Activated gamma-delta T cell (primary cell): ENCODE results near the gene SH3D21.

Source experiments
- DNase-seq: peaks from one replicate; lab custom pipeline; 2025; lab: John Stamatoyannopoulos, UW

The SH3D21 gene

DNA sequence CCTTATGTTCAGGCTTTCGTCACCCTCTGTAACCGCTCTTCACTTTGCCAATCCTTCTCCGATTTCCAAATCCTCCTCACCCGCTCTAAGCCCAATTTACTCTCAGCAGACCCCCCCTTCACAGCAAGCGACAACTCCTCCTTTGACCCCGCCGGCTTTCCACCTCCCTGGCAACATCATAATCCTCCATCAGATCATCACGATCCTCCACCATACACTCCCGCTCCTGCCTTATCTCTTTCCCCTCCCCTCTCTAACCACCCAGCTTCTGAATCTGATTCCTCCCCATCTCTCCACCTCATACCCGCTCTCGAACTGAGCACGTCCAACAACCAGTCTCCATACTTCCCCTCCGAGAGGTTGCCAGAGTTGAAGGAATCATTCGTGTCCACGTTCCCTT is 24.8 kb downstream of the SH3D21 start:
- DNase-seq: no peak

- DNase-seq: no peak
These were observed 31.7 kb downstream of the SH3D21 start for GRCh38 chr1:36337830-36338229.

- DNase-seq: no peak
These were observed 33.0 kb downstream of the SH3D21 start for GRCh38 chr1:36339215-36339614.

GRCh38 chr1:36339615-36340014 is 33.4 kb downstream of the SH3D21 start:
- no peak for DNase-seq

GRCh38 chr1:36341626-36342320 is 35.6 kb downstream of the SH3D21 start:
- DNase-seq: no peak

GRCh38 chr1:36342426-36343185 is 36.4 kb downstream of the SH3D21 start:
- DNase-seq: no peak

- no peak for DNase-seq
These were observed 37.7 kb downstream of the SH3D21 start for GRCh38 chr1:36343651-36344394.

DNA sequence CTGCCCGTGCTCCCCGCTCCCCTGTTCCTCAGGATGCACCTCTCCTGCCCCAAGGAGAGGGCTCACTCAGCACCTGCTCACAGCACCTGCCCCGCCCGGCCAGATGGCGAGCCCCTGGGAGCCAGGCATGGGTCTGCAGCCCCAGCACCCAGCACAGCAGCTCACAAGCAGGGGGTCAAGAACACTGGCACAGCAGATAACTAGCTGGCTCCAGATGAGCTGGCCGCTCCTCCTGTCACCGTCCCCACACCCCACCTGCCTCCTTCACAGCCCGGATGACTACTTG is 38.2 kb downstream of the SH3D21 start:
- DNase-seq: no peak

DNA sequence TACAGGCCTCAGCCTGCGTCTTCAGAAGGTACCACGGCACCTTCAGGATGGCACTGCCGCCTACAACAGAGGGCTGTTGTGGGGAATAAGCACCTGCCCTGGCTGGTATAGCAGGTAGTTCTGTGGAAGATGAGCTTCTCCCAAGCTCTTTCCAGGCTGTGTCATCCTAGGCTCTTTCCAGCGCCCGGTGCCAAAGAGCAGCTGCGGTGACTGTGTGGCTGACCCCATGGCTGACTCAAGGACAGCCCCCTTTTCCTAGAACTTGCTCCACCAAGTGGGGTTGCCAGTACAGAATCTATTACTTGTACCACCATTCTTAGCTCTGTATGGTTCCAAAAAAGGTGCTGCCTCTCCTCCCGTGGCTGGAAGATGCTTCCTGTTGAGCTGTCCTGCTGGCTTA is 39.2 kb downstream of the SH3D21 start:
- no peak for DNase-seq

GRCh38 chr1:36346741-36347370 is 40.7 kb downstream of the SH3D21 start:
- DNase-seq: no peak

- no peak for DNase-seq
These were observed 43.1 kb downstream of the SH3D21 start for GRCh38 chr1:36349241-36349671.

DNA sequence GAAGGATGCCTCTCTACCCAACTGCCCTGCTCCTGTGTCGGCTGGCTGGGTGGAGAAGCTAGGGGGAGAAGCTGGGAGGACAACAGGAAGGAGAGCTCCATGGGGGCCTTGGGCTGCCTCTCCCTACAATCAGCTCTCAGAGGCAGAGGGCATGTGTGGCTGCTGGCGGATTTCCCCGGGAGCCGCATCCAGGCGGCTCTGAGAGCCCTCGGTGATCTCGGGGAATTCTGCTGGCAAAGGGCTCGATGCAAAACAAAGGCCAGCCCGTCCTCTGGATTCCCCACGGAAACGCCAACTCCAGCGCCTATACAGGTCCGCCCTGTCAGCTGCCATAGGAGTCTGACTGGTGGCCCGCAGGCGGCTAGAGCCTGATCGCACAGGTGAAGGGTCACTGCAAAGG is 43.7 kb downstream of the SH3D21 start:
- no peak for DNase-seq

DNA sequence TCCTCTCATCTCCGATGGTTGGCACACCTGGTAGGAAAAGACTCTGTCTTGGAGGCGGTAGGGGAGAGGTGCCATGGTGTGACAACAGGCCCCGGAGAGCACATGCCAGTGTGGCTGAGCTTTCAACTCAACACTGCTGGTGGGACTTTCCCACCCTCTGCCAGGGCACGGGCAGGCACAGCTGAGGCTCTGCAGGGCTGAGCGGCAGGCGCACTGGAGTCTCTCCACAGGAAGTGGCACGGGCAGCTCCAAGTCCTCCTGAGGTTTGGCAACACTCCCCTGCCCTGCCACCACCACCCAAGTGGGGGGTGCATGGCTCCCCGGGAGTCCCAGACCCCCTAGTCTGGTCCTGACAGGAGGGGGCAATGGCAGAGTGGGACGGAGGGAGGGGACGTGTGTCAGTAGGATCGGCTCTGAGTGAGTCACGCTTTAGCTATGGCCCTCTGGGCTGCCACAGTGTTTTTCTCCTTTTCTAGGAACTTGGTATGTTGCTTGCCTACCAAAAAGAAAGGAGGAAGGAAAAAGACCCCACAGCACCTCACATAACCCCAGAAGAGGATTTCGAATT is 44.6 kb downstream of the SH3D21 start:
- no peak for DNase-seq

GRCh38 chr1:36351227-36351977 is 45.2 kb downstream of the SH3D21 start:
- no peak for DNase-seq

DNA sequence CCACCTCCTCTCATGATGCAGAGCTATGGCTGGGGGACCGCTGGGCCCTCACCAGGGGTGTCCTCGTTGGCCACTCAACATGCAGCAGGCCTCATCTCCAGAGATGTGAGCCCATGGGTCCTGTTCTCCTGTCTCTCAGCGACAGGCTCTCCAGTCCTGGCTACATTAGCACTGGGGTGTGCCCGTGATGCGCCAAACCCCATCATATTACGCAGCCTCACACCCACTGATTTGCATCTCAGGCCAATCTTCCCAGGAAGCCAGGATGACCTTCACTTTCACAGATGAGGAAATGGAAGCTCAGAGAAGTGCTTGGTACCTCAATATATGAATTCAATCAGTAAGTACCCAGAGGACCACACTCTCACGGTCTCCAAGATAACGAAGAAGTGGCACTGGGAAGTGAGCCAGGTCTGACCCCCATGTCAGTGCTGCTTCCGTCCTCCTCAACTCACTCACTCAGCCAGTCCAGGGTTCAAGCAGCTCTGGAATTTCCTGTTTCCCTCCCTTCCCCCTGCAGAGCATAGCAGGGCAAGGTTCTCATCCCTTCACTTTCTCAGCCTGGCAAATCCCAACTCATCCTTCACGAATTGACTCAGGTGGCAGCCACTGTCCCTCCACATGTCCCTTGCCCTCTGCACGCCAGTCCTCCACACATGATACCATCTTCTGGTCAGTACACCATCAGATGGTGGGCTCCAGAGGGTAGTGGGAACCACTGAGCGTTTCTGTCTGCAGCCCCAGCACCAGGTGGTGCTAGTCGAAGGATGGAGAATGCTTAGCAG is 46.1 kb downstream of the SH3D21 start:
- DNase-seq: no peak

DNA sequence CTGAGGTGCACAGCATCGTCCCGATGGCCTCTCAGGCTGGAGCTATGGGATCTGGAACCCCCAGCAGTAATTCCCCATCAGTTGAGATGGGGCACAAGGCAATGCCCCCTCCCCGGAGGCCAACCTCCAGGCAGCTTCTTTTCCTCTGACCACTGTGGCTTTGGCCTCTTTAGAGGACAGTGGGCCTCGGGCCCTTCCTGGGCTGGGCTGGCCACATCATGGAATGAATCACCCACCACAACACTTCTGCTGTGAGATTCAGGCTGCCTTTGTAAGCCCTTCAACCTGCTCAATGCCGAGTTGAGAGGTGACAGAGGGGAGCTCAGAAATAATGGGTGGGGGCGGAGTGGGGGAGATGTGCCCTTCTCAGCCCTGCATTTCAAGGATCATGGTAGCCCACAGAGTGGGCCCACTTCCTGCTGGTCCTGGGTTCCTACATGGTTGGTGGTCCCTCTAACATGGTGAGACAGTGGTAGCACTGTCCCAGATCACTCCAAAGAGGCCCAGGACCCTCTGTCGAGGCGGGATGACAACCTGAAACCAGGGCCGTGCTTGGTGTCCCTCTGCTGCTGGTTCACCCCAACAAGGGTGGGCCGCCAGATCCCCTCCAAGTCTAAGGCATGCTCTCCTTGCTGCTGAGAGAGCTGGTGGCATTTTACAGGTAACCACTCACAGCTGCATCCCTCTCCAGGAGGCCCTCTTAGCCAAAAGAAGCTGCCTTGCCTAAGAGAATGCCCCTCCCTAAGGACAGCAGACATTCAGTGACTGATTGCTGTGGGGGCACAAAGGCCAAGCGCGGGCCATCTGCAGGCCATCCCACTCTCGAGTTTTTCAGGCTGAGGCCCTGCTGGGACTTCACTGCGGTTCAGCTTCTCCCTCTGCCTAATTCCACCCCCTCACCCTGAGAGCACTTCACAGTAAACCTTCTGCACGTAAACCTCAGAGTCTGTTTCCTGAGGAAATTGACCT is 47.0 kb downstream of the SH3D21 start:
- no peak for DNase-seq

DNA sequence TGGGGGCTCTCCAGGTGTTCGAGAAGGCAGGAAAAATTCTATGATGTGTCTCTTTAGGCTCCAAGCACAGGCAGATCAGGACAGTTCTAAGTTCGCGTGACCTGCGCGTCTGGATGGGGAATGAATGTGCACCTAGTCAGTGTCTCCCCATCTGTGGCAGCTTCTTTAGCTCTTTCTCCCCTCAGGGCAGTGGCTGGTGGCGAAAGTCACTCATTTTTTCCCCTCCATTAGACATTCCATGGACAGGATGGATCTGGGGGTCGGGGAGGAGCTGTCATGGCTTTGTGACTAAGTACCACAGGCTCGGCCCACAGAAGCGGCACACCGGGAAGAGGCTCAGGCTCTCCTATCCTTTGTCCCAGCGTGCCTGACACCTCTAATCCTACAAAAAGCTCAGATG is 48.3 kb downstream of the SH3D21 start:
- DNase-seq: no peak

DNA sequence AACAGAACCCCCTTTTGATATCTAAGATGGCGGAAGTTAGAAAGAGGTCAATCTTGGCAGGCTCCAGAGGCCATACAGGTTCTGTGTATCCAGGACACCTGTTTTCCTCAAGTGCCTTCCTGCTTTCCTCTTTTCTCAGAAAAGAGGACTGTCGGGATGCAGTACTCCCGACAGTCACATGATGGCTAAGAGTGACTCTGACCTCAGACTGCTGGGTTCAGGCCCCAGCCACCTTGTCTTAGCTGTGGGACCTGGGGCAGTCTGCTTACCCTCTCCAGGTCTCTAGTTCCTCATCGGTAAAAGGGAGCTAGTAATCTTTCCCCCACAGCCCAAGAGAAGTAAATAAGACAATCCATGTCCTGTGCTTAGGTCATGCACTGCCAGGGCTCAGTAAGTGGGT is 49.6 kb downstream of the SH3D21 start:
- no peak for DNase-seq

GRCh38 chr1:36358514-36359084 is 52.4 kb downstream of the SH3D21 start:
- no peak for DNase-seq
